ENCODE results near the gene CACNA2D2. TPM values are rescaled to one million over a fixed set of nuclear protein-coding genes. Genes with fewer than 3 reads are reported as not detected.

Gene CACNA2D2
- total and polyA plus RNA-seq, 2 of the 8 experiments (the other 6 are each of a cell fraction or from before 2014, with no cell fraction given): 14.1 to 25.0 TPM

- H3K23me2 ChIP-seq (ENCODE audit: low read depth, low read length): peaks cover 11% of the 10 kb centered on the region; the same call in 1 of the 2 replicates
- H2BK5ac ChIP-seq (ENCODE audit: low read depth, low read length): peak within 1 kb of the TSS; percentile 44; the same call in 1 of the 2 replicates
- peak within 1 kb of the TSS; percentile 65 to 74 (median 72) for H3K9ac ChIP-seq (replicated peaks in 1 of 4; ENCODE audit: extremely low read depth in 1 of 4, low read depth in 3 of 4, low read length in 3 of 4)
- H2BK15ac ChIP-seq (ENCODE audit: low read length): peak within 1 kb of the TSS; percentile 61; the same call in 1 of the 2 replicates
- peak; percentile 82 to 96 for DNase-seq (ENCODE audit: low read depth in 1 of 2, low spot score in 2 of 2)
- peaks cover 0 to 11% of the 10 kb centered on the region in 2 experiments; a peak in 2 of 4 replicates for H3K79me2 ChIP-seq (ENCODE audit: control insufficient read depth in 1 of 2, insufficient read depth in 2 of 2, low read length in 2 of 2)
- H2BK20ac ChIP-seq (ENCODE audit: low read length): no peak within 1 kb of the TSS
- no peak within 1 kb of the TSS for H2BK12ac ChIP-seq (ENCODE audit: low read depth, low read length)
- no peaks in the 10 kb centered on the region for H3K27me3 ChIP-seq (replicated peaks in 1 of 4; ENCODE audit: control insufficient read depth in 3 of 4, extremely low read depth in 1 of 4, insufficient read depth in 3 of 4, low read length in 3 of 4)
- peak within 1 kb of the TSS; percentile 71 for H2AFZ ChIP-seq (ENCODE audit: low read length)
- peak within 1 kb of the TSS; percentile 94; the same call in 1 of the 2 replicates for H4K8ac ChIP-seq (ENCODE audit: extremely low read depth, insufficient read depth, low read length)
- ChIA-PET CTCF (ENCODE audit: partially characterized antibody) (interaction anchor here (0.7 to 7.5 kb wide), 13 partner anchors 9 to 291 kb away, joined by 3 to 75 read pairs (median 3); partner anchors contain the start of genes HYAL3, LSMEM2 and NAA80), POLR2A (ENCODE audit: partially characterized antibody) (interaction anchor here (0.6 to 6.4 kb wide), 13 partner anchors 8 to 172 kb away, joined by 3 to 36 read pairs (median 4); partner anchors contain the start of genes HYAL1, HYAL2, IFRD2 and RASSF1)
- H3K27ac ChIP-seq (ENCODE audit: low read depth, low read length): peak within 1 kb of the TSS; percentile 49; the same call in 1 of the 2 replicates
- no peaks in the 10 kb centered on the region for H3K9me3 ChIP-seq (ENCODE audit: insufficient read depth in 2 of 2, low read depth in 1 of 2, low read length in 1 of 2)
- peaks cover 6 to 8% of the 10 kb centered on the region in 2 experiments for H4K20me1 ChIP-seq (replicated peaks in 1 of 2; ENCODE audit: control insufficient read depth in 1 of 2, insufficient read depth in 2 of 2, low read length in 2 of 2)
- no peak within 1 kb of the TSS for H3K14ac ChIP-seq (ENCODE audit: insufficient read length)
- H3K23ac ChIP-seq (ENCODE audit: insufficient read length): no peak within 1 kb of the TSS
- peak within 1 kb of the TSS; percentile 52 to 97 (median 90) for H3K4me3 ChIP-seq (ENCODE audit: extremely low read depth in 1 of 4, insufficient read depth in 2 of 4, low read depth in 3 of 4, low read length in 4 of 4)
- peak within 1 kb of the TSS; percentile 42 for H3K56ac ChIP-seq (replicated peaks; ENCODE audit: insufficient read length, low read depth, low read length)
- no peak within 1 kb of the TSS for H2BK120ac ChIP-seq (replicated peaks; ENCODE audit: low read depth, low read length)
- H3K4me2 ChIP-seq (ENCODE audit: insufficient read depth in 1 of 2, low read depth in 2 of 2, low read length in 2 of 2): peak within 1 kb of the TSS; percentile 72 to 98
- peaks cover 5% of the 10 kb centered on the region; the same call in 1 of the 2 replicates for H3K79me1 ChIP-seq (ENCODE audit: low read depth, low read length)
- no peak within 1 kb of the TSS for H3K4ac ChIP-seq (replicated peaks; ENCODE audit: insufficient read length, low read depth, low read length)
- no peak within 1 kb of the TSS for H2AK5ac ChIP-seq (ENCODE audit: low read depth, low read length)
- H4K5ac ChIP-seq (ENCODE audit: insufficient read length, low read depth, low read length): peak within 1 kb of the TSS; percentile 58
- peaks cover 11 to 31% (median 23%) of the 10 kb centered on the region in 4 experiments; a peak in 7 of 8 replicates for H3K36me3 ChIP-seq (ENCODE audit: control insufficient read depth in 2 of 4, insufficient read depth in 4 of 4, low read length in 3 of 4)
- WGBS, 2 experiments (ENCODE audit: extremely low coverage in 1 of 2, insufficient coverage in 1 of 2, insufficient read length in 1 of 2, insufficient replicate concordance in 2 of 2, low coverage in 1 of 2, low lambda C conversion rate in 2 of 2, missing lambda C conversion rate in 1 of 2): 7% methylated on average over 50 of the region's 55 CpGs; no CpG with 5 or more reads in 1 of the 2 experiments
- no peak within 1 kb of the TSS for H3K18ac ChIP-seq (ENCODE audit: extremely low read depth, low read length)
- peaks cover 0 to 19% (median 7%) of the 10 kb centered on the region in 4 experiments; a peak in 6 of 7 replicates for H3K4me1 ChIP-seq (replicated peaks in 1 of 4; ENCODE audit: control insufficient read depth in 3 of 4, insufficient read depth in 4 of 4, low read length in 3 of 4)
- H4K91ac ChIP-seq (replicated peaks; ENCODE audit: insufficient read length, low read length): no peak within 1 kb of the TSS
- FAIRE-seq: no peak
Measured at GRCh38 chr3:50327943-50328691, 175.3 kb downstream of the CACNA2D2 start, which contains the start of gene TUSC2. Gene TUSC2 (minus strand): TSS chr3:50328223. CDS start chr3:50328099, 124 bp downstream.

Measured in H1 (cell line).